Measurements from ENCODE around the gene PACSIN3. TPM values are rescaled to one million over a fixed set of nuclear protein-coding genes. Genes with fewer than 3 reads are reported as not detected.
"Not testable (repeated sequence)": the region's sequence is repeated elsewhere in the genome, so short reads cannot be mapped to it uniquely, and the experiment has no call there.

PACSIN3 gene
- total and polyA plus RNA-seq, 2 of the 8 experiments (the other 6 are each of a cell fraction or from before 2014, with no cell fraction given), result 23.8 to 47.2 TPM

GRCh38 chr11:47206577-47206976 lies 20.3 kb upstream of the PACSIN3 start:
- H3K23ac ChIP-seq (ENCODE audit: insufficient read length); FAIRE-seq; H3K27ac ChIP-seq (ENCODE audit: low read depth, low read length); H4K91ac ChIP-seq (replicated peaks; ENCODE audit: insufficient read length, low read length); H2AFZ ChIP-seq (ENCODE audit: low read length); H3K14ac ChIP-seq (ENCODE audit: insufficient read length); H2BK120ac ChIP-seq (replicated peaks; ENCODE audit: low read depth, low read length); H3K56ac ChIP-seq (replicated peaks; ENCODE audit: insufficient read length, low read depth, low read length); H3K27me3 ChIP-seq (replicated peaks in 1 of 4; ENCODE audit: control insufficient read depth in 3 of 4, extremely low read depth in 1 of 4, insufficient read depth in 3 of 4, low read length in 3 of 4); H3K4ac ChIP-seq (replicated peaks; ENCODE audit: insufficient read length, low read depth, low read length); H3K36me3 ChIP-seq (ENCODE audit: control insufficient read depth in 2 of 4, insufficient read depth in 4 of 4, low read length in 3 of 4); H3K79me2 ChIP-seq (ENCODE audit: control insufficient read depth in 1 of 2, insufficient read depth in 2 of 2, low read length in 2 of 2); H4K20me1 ChIP-seq (replicated peaks in 1 of 2; ENCODE audit: control insufficient read depth in 1 of 2, insufficient read depth in 2 of 2, low read length in 2 of 2); H3K18ac ChIP-seq (ENCODE audit: extremely low read depth, low read length); H3K4me1 ChIP-seq (replicated peaks in 1 of 4; ENCODE audit: control insufficient read depth in 3 of 4, insufficient read depth in 4 of 4, low read length in 3 of 4); H3K9me3 ChIP-seq (ENCODE audit: insufficient read depth in 2 of 2, low read depth in 1 of 2, low read length in 1 of 2); H4K8ac ChIP-seq (ENCODE audit: extremely low read depth, insufficient read depth, low read length); H3K9ac ChIP-seq (replicated peaks in 1 of 4; ENCODE audit: extremely low read depth in 1 of 4, low read depth in 3 of 4, low read length in 3 of 4); H3K23me2 ChIP-seq (ENCODE audit: low read depth, low read length); H2BK12ac ChIP-seq (ENCODE audit: low read depth, low read length); H4K5ac ChIP-seq (ENCODE audit: insufficient read length, low read depth, low read length); H2BK20ac ChIP-seq (ENCODE audit: low read length); DNase-seq (ENCODE audit: low read depth in 1 of 2, low spot score in 2 of 2); H2BK15ac ChIP-seq (ENCODE audit: low read length); H3K4me3 ChIP-seq (ENCODE audit: extremely low read depth in 1 of 4, insufficient read depth in 2 of 4, low read depth in 3 of 4, low read length in 4 of 4); H2AK5ac ChIP-seq (ENCODE audit: low read depth, low read length); H3K4me2 ChIP-seq (ENCODE audit: insufficient read depth in 1 of 2, low read depth in 2 of 2, low read length in 2 of 2); H2BK5ac ChIP-seq (ENCODE audit: low read depth, low read length); H3K79me1 ChIP-seq (ENCODE audit: low read depth, low read length): not testable (repeated sequence)
- CTCF ChIA-PET (ENCODE audit: partially characterized antibody), result interaction anchor here (1.3 to 21.5 kb wide), 2 partner anchors 26 to 38 kb away, joined by 3 to 247 read pairs; partner anchors contain the start of genes ARFGAP2 and PACSIN3
- WGBS, 2 experiments (ENCODE audit: extremely low coverage in 1 of 2, insufficient coverage in 1 of 2, insufficient read length in 1 of 2, insufficient replicate concordance in 2 of 2, low coverage in 1 of 2, low lambda C conversion rate in 2 of 2, missing lambda C conversion rate in 1 of 2), result 97% methylated on average over 3 of the region's 5 CpGs; no CpG with 5 or more reads in 1 of the 2 experiments
- POLR2A ChIA-PET (ENCODE audit: partially characterized antibody), result interaction anchor here (0.7 to 4.1 kb wide), 2 partner anchors 19 to 634 kb away, joined by 4 to 23 read pairs; partner anchors contain the start of gene PACSIN3
